Pulmonary artery endothelial cell (primary cell): ENCODE data around the gene CPEB3. TPM values are rescaled to one million over a fixed set of nuclear protein-coding genes. Genes with fewer than 3 reads are reported as not detected.
"Not testable (repeated sequence)": the region's sequence is repeated elsewhere in the genome, so short reads cannot be mapped to it uniquely, and the experiment has no call there.

Source experiments
- DNase-seq: peaks from one replicate; pipeline ENCODE4 v3.0.0-alpha.2; 2011; ENCODE audit warnings: low read depth, low spot score
- total RNA-seq: library from RNA; depleted of rRNA; stranded (reverse); fragments of >200 nt; gene quantifications from 2 replicates; pipeline ENCODE4 v1.2.3, GENCODE V29; 2014

CPEB3 gene
- total RNA-seq, 1 donor from 2014 or later = 0.92 TPM

- no peak for DNase-seq
These were observed 147.9 kb downstream of the CPEB3 start for GRCh38 chr10:92142949-92143348.

DNA sequence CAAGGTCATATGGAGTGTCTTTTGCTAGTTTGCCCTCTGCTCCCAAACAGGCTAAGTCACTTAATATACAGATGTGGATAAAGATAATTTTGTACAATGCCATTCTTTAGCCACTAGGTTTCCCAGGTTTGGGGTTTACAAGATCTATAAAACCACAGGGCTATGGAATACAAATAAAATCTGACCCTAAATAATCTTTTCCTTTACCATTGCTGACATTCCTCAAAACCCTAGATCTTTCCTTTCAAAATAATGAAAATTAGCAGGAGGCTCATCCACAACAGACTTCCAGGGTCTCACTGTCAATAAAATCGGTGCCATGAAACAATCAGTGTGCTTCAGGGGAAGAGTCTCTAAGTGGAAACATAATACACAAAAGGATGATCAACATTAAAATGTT, 148.4 kb downstream of the CPEB3 start:
- no peak for DNase-seq

- not testable (repeated sequence) for DNase-seq
These were observed 149.7 kb downstream of the CPEB3 start for GRCh38 chr10:92141147-92141546.

DNA sequence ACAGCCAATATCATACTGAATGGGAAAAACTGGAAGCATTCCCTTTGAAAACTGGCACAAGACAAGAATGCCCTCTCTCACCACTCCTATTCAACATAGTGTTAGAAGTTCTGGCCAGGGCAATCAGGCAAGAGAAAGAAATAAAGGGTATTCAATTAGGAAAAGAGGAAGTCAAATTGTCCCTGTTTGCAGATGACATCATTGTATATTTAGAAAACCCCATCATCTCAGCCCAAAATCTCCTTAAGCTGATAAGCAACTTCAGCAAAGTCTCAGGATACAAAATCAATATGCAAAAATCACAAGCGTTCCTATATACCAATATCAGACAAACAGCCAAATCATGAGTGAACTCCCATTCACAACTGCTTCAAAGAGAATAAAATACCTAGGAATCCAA, 156.8 kb downstream of the CPEB3 start:
- DNase-seq = not testable (repeated sequence)

DNA sequence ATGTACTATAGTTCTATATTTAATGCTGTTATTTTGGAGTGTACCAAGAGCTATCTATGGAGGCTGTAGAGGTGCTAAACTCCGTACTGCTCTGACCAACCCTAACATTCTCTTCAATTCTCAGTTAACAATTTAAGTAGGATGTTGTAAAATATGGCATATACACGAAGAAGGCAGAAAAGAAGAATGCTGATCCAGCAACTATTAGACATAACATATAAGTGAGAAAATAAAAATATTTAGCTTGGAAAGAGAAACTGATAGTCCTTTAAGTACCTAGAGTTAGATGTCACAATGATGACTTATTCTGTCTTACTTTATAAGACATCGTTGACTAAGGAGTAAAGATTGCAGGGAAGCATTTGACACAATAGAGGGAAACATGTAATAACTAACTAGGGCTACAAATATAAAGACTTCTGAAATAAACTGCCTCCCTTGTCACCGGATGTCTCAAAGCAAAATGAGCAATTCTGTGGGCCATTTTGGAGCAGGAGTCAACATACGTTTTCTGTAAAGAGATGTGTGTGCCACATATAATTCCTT, 159.5 kb downstream of the CPEB3 start:
- no peak for DNase-seq

- DNase-seq = no peak
These were observed 160.1 kb downstream of the CPEB3 start for GRCh38 chr10:92130622-92131274.

GRCh38 chr10:92126100-92126650, 164.7 kb downstream of the CPEB3 start:
- no peak for DNase-seq

- no peak for DNase-seq
These were observed 165.7 kb downstream of the CPEB3 start for GRCh38 chr10:92125144-92125543.

DNA sequence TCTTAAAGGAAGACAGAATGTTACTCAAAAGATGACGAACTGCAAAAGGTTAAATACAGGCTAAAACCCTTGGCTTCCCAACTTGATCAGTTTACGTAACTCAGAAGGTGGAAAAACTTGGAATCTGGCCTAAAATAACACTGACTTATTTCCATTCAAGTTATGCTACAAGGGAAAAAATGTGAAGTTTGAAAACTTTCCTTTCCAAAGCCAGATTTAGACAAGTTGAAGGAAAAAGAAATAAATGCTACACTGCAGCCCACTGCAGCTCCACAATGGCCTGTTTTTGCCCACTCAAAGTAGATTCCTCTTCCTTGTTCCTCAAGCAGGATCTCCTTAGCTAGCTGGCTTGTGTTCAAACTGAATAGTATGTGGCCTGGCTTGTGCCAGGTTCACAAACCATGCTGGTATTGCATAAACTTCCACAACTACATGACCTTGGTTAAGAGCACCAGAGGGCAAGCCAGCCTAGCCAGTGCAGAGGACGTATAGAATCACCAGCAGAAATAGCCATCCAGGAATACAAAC, 166.2 kb downstream of the CPEB3 start:
- DNase-seq = peak; percentile 89

DNA sequence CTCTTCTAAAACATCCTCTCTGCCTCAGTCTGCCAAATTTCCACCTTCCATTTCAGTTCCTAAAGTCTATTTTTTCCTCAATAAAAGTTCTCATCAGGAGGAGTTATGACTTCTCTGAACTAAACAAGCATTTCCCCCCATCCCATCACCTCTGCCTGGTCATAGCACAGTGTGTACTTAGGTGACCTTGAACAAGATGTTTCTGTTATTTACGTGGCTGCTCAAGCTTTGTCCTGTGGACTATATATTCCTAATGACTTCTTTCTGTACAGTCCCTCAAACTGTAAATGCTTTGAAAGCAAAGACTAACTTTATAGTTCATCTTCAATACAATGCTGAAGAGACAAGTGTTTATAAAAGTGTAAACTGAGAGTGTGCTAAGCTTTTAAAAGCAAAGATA, 166.9 kb downstream of the CPEB3 start:
- DNase-seq = no peak

- DNase-seq = no peak
These were observed 167.9 kb downstream of the CPEB3 start for GRCh38 chr10:92122941-92123450.

- no peak for DNase-seq
These were observed 169.0 kb downstream of the CPEB3 start for GRCh38 chr10:92121686-92122492.

DNA sequence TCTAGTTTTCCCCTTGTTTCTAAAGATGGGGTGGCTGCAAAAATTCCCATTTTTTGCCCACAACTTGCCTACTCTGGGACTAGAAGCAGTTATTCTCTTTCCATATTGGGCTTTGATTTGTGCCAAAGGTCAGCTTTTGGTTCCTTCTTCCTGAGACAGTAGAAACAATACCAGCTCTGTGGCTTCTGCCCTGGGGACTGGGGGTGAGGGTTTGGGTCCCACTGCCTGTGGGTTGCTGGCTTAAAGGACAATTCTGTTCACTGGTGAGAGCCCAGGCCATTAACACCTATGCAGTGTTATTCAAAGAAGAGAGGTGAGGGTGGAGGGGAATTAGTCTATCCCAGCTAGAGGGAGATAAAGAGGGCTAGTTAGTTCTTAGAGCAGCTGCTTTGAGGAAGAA, 171.5 kb downstream of the CPEB3 start:
- no peak for DNase-seq

GRCh38 chr10:92114917-92115316, 176.0 kb downstream of the CPEB3 start:
- DNase-seq = not testable (repeated sequence)

DNA sequence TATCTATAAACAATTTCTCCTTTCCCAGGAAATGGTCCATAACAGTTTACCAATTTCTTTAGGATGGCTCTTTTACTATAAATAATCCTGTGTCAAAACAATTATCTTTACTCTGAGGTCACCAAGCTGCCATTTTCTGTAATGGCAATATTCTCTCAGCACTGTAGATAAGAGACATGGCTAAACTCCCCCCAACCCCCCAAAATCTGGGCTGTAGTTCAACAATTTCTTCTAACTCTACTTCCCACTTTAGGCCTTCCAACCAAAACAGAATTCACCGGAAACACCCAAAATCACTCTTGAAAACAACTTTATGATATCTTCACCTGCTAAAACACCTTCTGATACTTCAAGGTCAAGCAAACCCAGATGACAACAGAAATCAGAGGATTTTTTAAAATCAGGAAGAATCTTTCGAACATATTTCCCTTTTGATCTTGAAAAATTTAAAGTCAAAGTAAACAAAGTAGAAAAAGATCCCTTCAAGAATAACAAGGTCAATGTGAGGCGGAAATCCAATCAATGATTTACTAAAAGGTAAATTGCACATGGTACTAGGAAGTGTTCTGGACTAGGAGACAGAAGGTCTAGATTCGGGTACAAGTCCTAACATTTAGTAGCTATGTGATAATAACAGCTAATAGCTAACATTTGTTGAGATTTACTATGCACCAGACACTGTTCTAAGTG, 176.8 kb downstream of the CPEB3 start:
- no peak for DNase-seq

GRCh38 chr10:92112462-92112861, 178.4 kb downstream of the CPEB3 start:
- DNase-seq = no peak

DNA sequence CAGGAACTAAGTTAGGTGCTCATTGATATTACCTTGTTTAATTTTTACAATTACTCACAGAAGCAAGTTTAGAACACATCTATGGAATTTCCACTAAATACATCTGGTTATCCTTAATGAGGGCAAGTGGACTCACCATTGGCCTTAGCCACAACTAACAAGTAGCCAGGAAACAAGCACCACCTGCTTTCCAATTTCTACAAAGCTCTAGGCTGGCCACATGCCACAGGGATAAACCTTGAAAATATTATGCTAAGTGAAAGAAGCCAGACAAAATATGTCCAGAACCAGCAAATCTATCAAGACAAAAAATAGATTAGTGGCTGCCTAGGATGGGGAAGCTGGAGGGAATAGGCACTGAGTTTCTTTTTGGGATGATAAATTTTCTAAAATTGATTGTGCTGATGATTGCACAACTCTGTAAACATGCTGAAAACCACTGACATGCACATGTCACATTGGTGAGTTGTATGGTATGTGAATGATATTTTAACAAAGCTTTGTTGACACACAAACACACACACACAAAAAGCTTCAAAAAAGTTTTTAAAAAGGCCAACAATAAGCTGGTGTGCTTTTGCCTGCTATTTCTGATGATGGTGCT, 179.4 kb downstream of the CPEB3 start:
- DNase-seq = no peak

GRCh38 chr10:92110039-92110794, 180.7 kb downstream of the CPEB3 start:
- no peak for DNase-seq

DNA sequence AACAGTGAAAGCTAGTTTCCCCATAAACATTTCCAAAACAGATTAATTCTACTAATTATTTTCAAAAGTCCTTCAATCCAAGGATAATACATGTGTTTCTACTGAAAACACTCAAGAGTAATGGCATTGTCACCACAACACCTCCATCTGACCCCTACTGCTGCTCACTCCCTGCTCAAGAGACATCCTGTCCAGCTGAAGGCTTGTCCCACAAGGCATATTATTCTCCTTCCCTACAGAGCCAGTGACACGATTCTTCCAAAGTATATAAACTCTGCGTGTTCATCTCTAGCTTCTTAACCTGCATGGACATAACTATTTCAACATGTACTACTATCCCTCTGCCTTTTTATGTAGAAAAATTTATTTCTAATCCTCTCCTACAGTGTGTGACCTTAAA, 182.1 kb downstream of the CPEB3 start:
- no peak for DNase-seq

- DNase-seq = no peak
These were observed 182.8 kb downstream of the CPEB3 start for GRCh38 chr10:92108120-92108519.
